OCI-LY3 (cell line): ENCODE measurements around the gene ABHD16A.

Experiments used
- H2AFZ ChIP-seq: fragments of 200-600, 300-600 bp; shearing (Covaris generic); 2 replicates; pipeline ENCODE4 v1.6.0; 2014; ENCODE audit warnings: antibody characterized with exemption, low read depth, low read length
- H3K27ac ChIP-seq: fragments of 200-600, 300-600 bp; sonication (generic); 2 replicates; pipeline ENCODE4 v1.5.1; 2014; ENCODE audit warnings: mild to moderate bottlenecking, low read length, moderate library complexity, mixed read lengths
- H3K27me3 ChIP-seq: fragments of 200-600, 300-600 bp; sonication (generic); 2 replicates; pipeline ENCODE4 v1.6.1; 2014; ENCODE audit warnings: low read depth, low read length, mixed read lengths
- H3K36me3 ChIP-seq: fragments of 200-600, 300-600 bp; sonication (generic); replicated peaks from 2 replicates; pipeline ENCODE3; 2014; ENCODE audit warnings: low read depth, low read length, mixed read lengths
- H3K4me1 ChIP-seq: fragments of 300-600, 200-600 bp; sonication (generic); 2 replicates; pipeline ENCODE4 v1.6.1; 2014; ENCODE audit warnings: low read length, mixed read lengths
- H3K4me2 ChIP-seq: fragments of 200-600, 300-600 bp; sonication (generic); 2 replicates; pipeline ENCODE4 v1.6.1; 2014; ENCODE audit warnings: low read length, mixed read lengths
- H3K4me3 ChIP-seq: fragments of 300-600, 200-600 bp; sonication (generic); 2 replicates; pipeline ENCODE4 v1.5.1; 2014; ENCODE audit warnings: antibody characterized with exemption, mild to moderate bottlenecking, low read length, moderate library complexity
- H3K79me2 ChIP-seq: fragments of 300-600, 200-600 bp; shearing (Covaris generic); 2 replicates; pipeline ENCODE4 v1.6.1; 2014; ENCODE audit warnings: mild to moderate bottlenecking, low read length, mixed read lengths
- H3K9ac ChIP-seq: fragments of 300-600, 200-600 bp; shearing (Covaris generic); 2 replicates; pipeline ENCODE4 v1.6.0; 2014; ENCODE audit warnings: mild to moderate bottlenecking, low read length, moderate library complexity
- H3K9me3 ChIP-seq: fragments of 200-600, 300-600 bp; shearing (Covaris generic); 2 replicates; pipeline ENCODE4 v1.6.1; 2014; ENCODE audit warnings: low read length, mixed read lengths; ENCODE audit not compliant: insufficient read depth
- H4K20me1 ChIP-seq: fragments of 200-600, 300-600 bp; sonication (generic); 2 replicates; pipeline ENCODE4 v1.6.1; 2016; ENCODE audit warnings: low read length, mixed read lengths; ENCODE audit not compliant: insufficient read depth
- EZH2phosphoT487 ChIP-seq: fragments of 200-600 bp; shearing (Covaris generic); IDR thresholded peaks from 2 replicates; pipeline ENCODE4 v1.6.1; 2018; ENCODE audit warnings: antibody characterized with exemption, mixed run types, low read depth
- TF ChIP-seq, protein P1 (sequence below): fragments of 200-600, 300-600 bp; sonication (generic); IDR thresholded peaks from 2 replicates; pipeline ENCODE4 v1.5.1; 2014; ENCODE audit warnings: antibody characterized with exemption, low read length, low read depth

ABHD16A gene

DNA sequence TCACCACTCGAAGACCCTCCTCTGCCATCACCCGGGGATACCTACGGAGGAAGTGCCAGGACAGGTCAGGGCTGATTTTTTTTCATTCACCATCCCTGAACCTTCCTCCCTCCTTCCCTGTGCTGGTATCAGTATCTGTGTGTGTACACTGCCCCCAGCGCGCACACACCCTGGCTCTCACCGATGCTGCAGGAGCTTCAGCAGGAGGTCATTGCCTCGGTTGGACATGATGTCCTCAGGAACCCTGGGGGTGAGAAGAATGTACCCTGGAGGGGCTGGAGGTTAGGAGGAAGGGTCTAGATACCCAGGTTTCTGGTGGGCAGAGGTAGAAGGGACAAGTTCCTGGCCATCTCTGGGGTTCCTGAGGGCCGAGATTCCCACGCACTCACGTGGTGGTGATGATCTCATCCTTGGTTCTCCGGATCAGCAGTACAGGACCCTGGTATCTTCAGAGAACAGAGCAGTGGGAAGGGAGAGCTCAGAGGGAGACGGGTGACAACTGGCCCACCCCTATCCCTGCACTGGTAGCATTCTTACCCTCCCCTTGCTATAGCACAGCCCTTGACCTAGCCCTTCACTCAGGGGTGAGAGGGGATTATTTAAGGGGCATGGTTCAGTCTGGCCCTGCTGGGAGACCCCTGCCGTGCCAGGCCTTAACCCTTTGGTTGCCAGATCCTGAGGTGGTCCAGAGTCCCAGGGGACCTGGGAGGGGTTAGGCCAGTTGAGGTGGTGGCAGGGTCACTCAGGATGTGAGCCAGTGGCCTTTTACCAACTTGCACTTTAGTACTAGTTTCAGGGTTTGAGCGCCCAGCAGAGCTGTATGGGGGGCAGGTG, 15.0 kb downstream of the ABHD16A start:
- no peak overlapping the region for H3K4me2 ChIP-seq
- peaks cover 2% of the 10 kb centered on the region for H3K36me3 ChIP-seq

DNA sequence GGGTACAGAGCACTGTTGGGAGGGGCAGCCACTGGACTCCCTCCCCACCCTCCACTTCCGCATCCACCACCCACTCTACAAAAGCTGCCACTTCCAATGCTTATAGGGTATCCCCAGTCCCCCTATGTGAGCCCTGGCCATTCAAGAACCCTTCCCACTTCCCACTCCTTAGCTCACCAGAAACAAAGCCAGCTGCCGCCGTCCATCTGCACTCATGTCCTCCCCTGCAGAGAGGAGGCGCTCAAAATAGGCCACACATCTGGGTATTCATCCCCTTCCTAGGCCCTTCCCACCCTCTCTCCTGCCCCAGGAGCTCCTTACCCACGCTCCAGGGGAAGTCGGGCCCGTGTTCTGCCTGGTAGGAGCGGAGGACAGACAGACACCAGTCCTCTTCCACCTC, 15.8 kb downstream of the ABHD16A start:
- Histone ChIP-seq H3K4me3 (no peak overlapping the region), H3K27me3 (no peaks in the 10 kb centered on the region), H3K36me3 (peaks cover 2% of the 10 kb centered on the region), H3K4me2 (no peak overlapping the region), H4K20me1 (no peaks in the 10 kb centered on the region), H3K9ac (no peak overlapping the region), H3K9me3 (no peaks in the 10 kb centered on the region), H3K4me1 (peaks cover 5% of the 10 kb centered on the region; the same call in 1 of the 2 replicates), H3K79me2 (no peaks in the 10 kb centered on the region), H2AFZ (no peak overlapping the region), H3K27ac (no peak overlapping the region)
- no peak for TF ChIP-seq EZH2phosphoT487
- TF ChIP-seq, protein P1, sequence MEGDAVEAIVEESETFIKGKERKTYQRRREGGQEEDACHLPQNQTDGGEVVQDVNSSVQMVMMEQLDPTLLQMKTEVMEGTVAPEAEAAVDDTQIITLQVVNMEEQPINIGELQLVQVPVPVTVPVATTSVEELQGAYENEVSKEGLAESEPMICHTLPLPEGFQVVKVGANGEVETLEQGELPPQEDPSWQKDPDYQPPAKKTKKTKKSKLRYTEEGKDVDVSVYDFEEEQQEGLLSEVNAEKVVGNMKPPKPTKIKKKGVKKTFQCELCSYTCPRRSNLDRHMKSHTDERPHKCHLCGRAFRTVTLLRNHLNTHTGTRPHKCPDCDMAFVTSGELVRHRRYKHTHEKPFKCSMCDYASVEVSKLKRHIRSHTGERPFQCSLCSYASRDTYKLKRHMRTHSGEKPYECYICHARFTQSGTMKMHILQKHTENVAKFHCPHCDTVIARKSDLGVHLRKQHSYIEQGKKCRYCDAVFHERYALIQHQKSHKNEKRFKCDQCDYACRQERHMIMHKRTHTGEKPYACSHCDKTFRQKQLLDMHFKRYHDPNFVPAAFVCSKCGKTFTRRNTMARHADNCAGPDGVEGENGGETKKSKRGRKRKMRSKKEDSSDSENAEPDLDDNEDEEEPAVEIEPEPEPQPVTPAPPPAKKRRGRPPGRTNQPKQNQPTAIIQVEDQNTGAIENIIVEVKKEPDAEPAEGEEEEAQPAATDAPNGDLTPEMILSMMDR = no peak

More for the DNA sequence above, 15.0 kb downstream of the ABHD16A start:
- Histone ChIP-seq H3K9me3 (no peaks in the 10 kb centered on the region), H2AFZ (no peak overlapping the region), H4K20me1 (no peaks in the 10 kb centered on the region), H3K4me3 (no peak overlapping the region), H3K4me1 (peaks cover 5% of the 10 kb centered on the region; the same call in 1 of the 2 replicates), H3K27ac (no peak overlapping the region), H3K9ac (no peak overlapping the region), H3K27me3 (no peaks in the 10 kb centered on the region), H3K79me2 (no peaks in the 10 kb centered on the region)
- no peak for TF ChIP-seq EZH2phosphoT487
- TF ChIP-seq, protein P1 = no peak

DNA sequence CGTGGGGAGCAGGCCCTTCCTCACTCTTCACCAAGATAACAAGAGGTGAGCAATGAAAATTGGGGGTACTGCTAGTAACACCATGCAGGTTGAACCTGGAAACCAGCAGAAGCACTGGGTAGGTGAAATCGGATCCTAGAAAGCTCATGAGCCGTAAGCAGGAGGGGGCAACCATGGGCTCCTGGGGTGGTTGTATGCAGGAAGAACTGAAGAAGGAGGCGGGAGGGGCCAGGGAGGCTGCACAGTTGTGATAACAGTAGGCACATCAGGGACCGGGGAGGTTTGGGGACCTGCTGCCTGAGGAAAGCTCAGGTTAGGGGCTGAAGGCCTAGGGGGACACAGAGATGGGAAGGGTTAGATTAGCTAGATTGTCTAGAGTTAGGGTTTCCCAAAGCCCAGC, 16.6 kb downstream of the ABHD16A start:
- H3K27ac ChIP-seq = no peak overlapping the region
- no peak overlapping the region for H3K4me3 ChIP-seq
- no peaks in the 10 kb centered on the region for H4K20me1 ChIP-seq
- H3K9me3 ChIP-seq = no peaks in the 10 kb centered on the region
- no peak overlapping the region for H3K9ac ChIP-seq
- no peaks in the 10 kb centered on the region for H3K79me2 ChIP-seq
- no peak overlapping the region for H3K4me2 ChIP-seq
- TF ChIP-seq EZH2phosphoT487 = no peak
- TF ChIP-seq, protein P1 = no peak
- H2AFZ ChIP-seq = no peak overlapping the region
- H3K36me3 ChIP-seq = peaks cover 2% of the 10 kb centered on the region
- H3K4me1 ChIP-seq = peaks cover 5% of the 10 kb centered on the region; the same call in 1 of the 2 replicates
- no peaks in the 10 kb centered on the region for H3K27me3 ChIP-seq

DNA sequence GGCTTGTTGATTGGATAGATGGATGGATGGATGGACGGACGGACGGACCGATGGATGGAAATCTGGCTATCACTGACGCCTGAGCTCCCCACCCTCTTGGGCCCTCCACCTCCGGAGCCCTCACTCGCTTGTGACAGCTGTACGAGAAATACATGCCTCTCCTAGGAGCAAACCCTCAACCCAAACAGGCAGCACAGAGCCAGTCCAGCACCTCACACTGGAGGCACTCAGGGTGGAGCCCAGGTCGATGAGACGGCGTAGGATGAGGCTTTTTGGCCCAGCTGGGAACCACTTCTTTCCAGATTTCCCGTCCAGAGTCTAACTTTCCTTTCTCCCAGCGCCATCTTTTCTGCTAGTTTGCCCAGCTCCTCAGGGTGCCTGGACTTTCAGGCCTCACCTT, 19.5 kb downstream of the ABHD16A start:
- Histone ChIP-seq H3K4me3 (no peak overlapping the region), H3K9me3 (no peaks in the 10 kb centered on the region), H3K9ac (no peak overlapping the region), H3K4me1 (peaks cover 4% of the 10 kb centered on the region; the same call in 1 of the 2 replicates), H3K27ac (no peak overlapping the region), H3K4me2 (no peak overlapping the region), H3K36me3 (no peaks in the 10 kb centered on the region), H2AFZ (no peak overlapping the region), H4K20me1 (no peaks in the 10 kb centered on the region), H3K27me3 (no peaks in the 10 kb centered on the region), H3K79me2 (no peaks in the 10 kb centered on the region)
- TF ChIP-seq EZH2phosphoT487 = no peak
- TF ChIP-seq, protein P1 = no peak
